Tibial nerve (tissue), 4 donors: ENCODE data around the gene LRRC59. TPM values are rescaled to one million over a fixed set of nuclear protein-coding genes. Genes with fewer than 3 reads are reported as not detected.

ENCODE experiments used
- DNase-seq, 2 donors: peaks; one replicate each; pipeline ENCODE4 v3.0.0-alpha.2; 2019; ENCODE audit warnings: low spot score in 2 of 2
- H3K27ac ChIP-seq, 4 donors: fragments of 200-600 bp; sonication (generic) in 3 of 4; one replicate each; pipeline ENCODE4 v1.5.1; 2017 to 2019; ENCODE audit warnings: mild to moderate bottlenecking in 1 of 4
- H3K27me3 ChIP-seq, 2 donors: fragments of 200-600 bp; sonication (generic) in 1 of 2; one replicate each; pipeline versions ENCODE4 v1.5.1 to v1.6.0; 2017 to 2019
- H3K36me3 ChIP-seq, 3 donors: fragments of 200-600 bp; sonication (generic); one replicate each; pipeline ENCODE4 v1.5.1; 2018 to 2019
- H3K4me1 ChIP-seq, 4 donors: fragments of 200-600 bp; sonication (generic) in 3 of 4; one replicate each; pipeline ENCODE4 v1.5.1; 2017 to 2019
- H3K4me3 ChIP-seq, 4 donors: fragments of 200-600 bp; sonication (generic) in 3 of 4; one replicate each; pipeline ENCODE4 v1.5.1; 2017 to 2019; ENCODE audit warnings: mild to moderate bottlenecking in 1 of 4, moderate library complexity in 1 of 4
- H3K9me3 ChIP-seq, 4 donors: fragments of 200-600 bp; sonication (generic) in 3 of 4; one replicate each; pipeline ENCODE4 v1.5.1; 2017 to 2019
- EP300 ChIP-seq, 2 donors: sonication (generic); formaldehyde crosslinking; IDR thresholded peaks; one replicate each; pipeline ENCODE4 v1.6.1; 2017; ENCODE audit warnings: antibody characterized with exemption in 2 of 2, mild to moderate bottlenecking in 1 of 2
- POLR2A ChIP-seq, 2 donors: fragments of 450-650 bp; IDR thresholded peaks; one replicate each; pipeline ENCODE4 v1.6.1; 2017; ENCODE audit warnings: antibody characterized with exemption in 2 of 2, mild to moderate bottlenecking in 2 of 2, moderate library complexity in 2 of 2
- WGBS, 2 donors: methylation state at CpG; one replicate each; pipeline ENCODE4 v1.1.5; 2018; 5-methylcytosine and 5-hydroxymethylcytosine counted together
- total RNA-seq, 4 donors: library from RNA; depleted of rRNA; stranded (reverse); fragments of >200 nt; gene quantifications; one replicate each; pipeline ENCODE4 v1.1.0, GENCODE V29; 2016
- TF ChIP-seq, protein P1 (sequence below), 5 experiments: fragments of 200-600 bp in 3 of 5; fragments of 450-650 bp in 2 of 5; sonication (generic) in 3 of 5; IDR thresholded peaks; one replicate each; pipeline ENCODE4 v1.5.1; 2016 to 2019; ENCODE audit warnings: antibody characterized with exemption in 5 of 5, mild to moderate bottlenecking in 3 of 5, moderate library complexity in 2 of 5

Gene LRRC59
- total RNA-seq, 4 donors from 2014 or later: 26.0 to 72.6 (median 36.3) TPM

DNA sequence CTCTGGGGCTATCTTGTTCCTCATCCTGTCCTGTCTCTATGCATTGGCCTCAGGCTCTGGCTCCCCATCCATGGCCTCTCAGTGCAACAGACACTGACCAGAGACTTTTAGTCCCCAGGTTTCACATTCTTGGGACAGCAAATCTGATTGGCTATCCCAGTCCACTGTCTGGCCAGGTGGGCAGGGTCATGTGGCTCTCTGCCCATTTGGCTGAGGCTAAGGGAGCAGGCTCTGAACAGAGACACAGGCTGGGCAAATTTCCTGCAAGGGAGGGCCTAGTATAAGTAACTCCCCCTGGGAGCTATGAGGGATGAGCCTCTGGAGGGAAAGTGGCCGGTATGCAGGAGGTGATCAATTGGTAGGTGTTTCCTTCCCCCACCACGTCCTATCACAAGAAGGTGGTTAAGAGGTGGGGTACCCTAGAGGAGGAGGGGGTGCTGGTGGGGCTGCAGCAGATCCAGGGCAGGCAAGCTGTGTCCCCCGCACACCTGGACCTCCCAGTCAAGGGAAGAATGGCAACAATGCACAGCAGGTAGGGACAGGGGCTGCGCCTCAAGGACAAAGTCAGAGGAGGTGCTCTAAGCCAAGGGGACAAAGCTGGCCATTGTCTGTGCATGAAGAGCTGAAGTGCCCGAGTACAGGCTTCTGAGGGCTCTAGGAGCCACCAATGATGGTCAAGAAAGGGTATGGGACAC lies 38.2 kb downstream of the LRRC59 start:
- no peak for TF ChIP-seq EP300 (IDR thresholded peaks at IDR 0.05)
- TF ChIP-seq, protein P1, sequence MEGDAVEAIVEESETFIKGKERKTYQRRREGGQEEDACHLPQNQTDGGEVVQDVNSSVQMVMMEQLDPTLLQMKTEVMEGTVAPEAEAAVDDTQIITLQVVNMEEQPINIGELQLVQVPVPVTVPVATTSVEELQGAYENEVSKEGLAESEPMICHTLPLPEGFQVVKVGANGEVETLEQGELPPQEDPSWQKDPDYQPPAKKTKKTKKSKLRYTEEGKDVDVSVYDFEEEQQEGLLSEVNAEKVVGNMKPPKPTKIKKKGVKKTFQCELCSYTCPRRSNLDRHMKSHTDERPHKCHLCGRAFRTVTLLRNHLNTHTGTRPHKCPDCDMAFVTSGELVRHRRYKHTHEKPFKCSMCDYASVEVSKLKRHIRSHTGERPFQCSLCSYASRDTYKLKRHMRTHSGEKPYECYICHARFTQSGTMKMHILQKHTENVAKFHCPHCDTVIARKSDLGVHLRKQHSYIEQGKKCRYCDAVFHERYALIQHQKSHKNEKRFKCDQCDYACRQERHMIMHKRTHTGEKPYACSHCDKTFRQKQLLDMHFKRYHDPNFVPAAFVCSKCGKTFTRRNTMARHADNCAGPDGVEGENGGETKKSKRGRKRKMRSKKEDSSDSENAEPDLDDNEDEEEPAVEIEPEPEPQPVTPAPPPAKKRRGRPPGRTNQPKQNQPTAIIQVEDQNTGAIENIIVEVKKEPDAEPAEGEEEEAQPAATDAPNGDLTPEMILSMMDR (IDR thresholded peaks at IDR 0.05): no peak
- TF ChIP-seq POLR2A (IDR thresholded peaks at IDR 0.05): no peak
- Histone ChIP-seq H3K4me1 (peaks cover 0 to 22% (median 16%) of the 10 kb centered on the region in 4 donors), H3K27ac (no peak overlapping the region), H3K36me3 (peaks cover 0 to 67% (median 13%) of the 10 kb centered on the region in 3 donors), H3K9me3 (no peaks in the 10 kb centered on the region), H3K4me3 (no peak overlapping the region), H3K27me3 (no peaks in the 10 kb centered on the region)
- no peak for DNase-seq
- 65 to 67% methylated on average over 5 of the region's 5 CpGs for WGBS, 2 donors

- H3K27ac ChIP-seq: no peak overlapping the region
- H3K9me3 ChIP-seq: no peaks in the 10 kb centered on the region
- H3K4me3 ChIP-seq: no peak overlapping the region
- TF ChIP-seq POLR2A (IDR thresholded peaks at IDR 0.05): no peak
- TF ChIP-seq EP300 (IDR thresholded peaks at IDR 0.05): no peak
- TF ChIP-seq, protein P1 (IDR thresholded peaks at IDR 0.05): no peak
- 90 to 93% methylated on average over 17 of the region's 17 CpGs for WGBS, 2 donors
- H3K4me1 ChIP-seq: peaks cover 0 to 12% (median 9%) of the 10 kb centered on the region in 4 donors
- no peaks in the 10 kb centered on the region for H3K27me3 ChIP-seq
- peaks cover 0 to 77% (median 13%) of the 10 kb centered on the region in 3 donors for H3K36me3 ChIP-seq
- no peak for DNase-seq
Observed at GRCh38 chr17:50358177-50358576, 39.1 kb downstream of the LRRC59 start.

- Histone ChIP-seq H3K36me3 (peaks cover 0 to 88% (median 13%) of the 10 kb centered on the region in 3 donors), H3K4me3 (no peak overlapping the region), H3K4me1 (peaks cover 0 to 3% (median 0%) of the 10 kb centered on the region in 4 donors), H3K27me3 (no peaks in the 10 kb centered on the region), H3K27ac (no peak overlapping the region), H3K9me3 (no peaks in the 10 kb centered on the region)
- WGBS, 2 donors: 90 to 94% methylated on average over 5 to 12 of the region's 12 CpGs
- no peak for DNase-seq
- TF ChIP-seq, protein P1 (IDR thresholded peaks at IDR 0.05): no peak
- TF ChIP-seq POLR2A (IDR thresholded peaks at IDR 0.05) (no peak), EP300 (IDR thresholded peaks at IDR 0.05) (no peak)
Observed at GRCh38 chr17:50356892-50357510, 40.3 kb downstream of the LRRC59 start.

DNA sequence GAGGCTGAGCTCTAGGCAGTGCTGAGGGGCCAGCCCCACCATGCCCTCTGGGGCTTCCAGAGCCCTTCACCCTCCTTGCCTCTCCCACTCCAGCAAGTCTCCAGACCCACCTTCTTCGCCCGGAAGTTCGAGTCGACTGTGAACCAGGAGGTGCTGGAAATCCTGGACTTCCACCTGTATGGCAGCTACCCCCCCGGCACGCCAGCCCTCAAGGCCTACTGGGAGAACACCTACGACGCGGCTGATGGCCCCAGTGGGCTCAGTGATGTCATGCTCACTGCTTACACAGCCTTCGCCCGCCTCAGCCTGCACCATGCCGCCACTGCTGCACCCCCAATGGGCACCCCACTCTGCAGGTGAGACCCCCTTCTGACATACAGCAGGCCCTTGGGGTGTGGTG lies 40.9 kb downstream of the LRRC59 start:
- H3K36me3 ChIP-seq: peaks cover 0 to 92% (median 13%) of the 10 kb centered on the region in 3 donors
- TF ChIP-seq POLR2A (IDR thresholded peaks at IDR 0.05) (no peak), EP300 (IDR thresholded peaks at IDR 0.05) (no peak)
- TF ChIP-seq, protein P1 (IDR thresholded peaks at IDR 0.05): no peak
- 84 to 91% methylated on average over 10 to 12 of the region's 12 CpGs for WGBS, 2 donors

More for the DNA sequence above, 40.9 kb downstream of the LRRC59 start:
- DNase-seq: no peak
- peaks cover 0 to 3% (median 0%) of the 10 kb centered on the region in 4 donors for H3K4me1 ChIP-seq
- no peak overlapping the region for H3K4me3 ChIP-seq
- no peaks in the 10 kb centered on the region for H3K27me3 ChIP-seq
- H3K27ac ChIP-seq: no peak overlapping the region
- H3K9me3 ChIP-seq: no peaks in the 10 kb centered on the region
